OCI-LY1 (cell line): ENCODE results near the gene DCP1B.

ENCODE experiments used
- EZH2 ChIP-seq: fragments of 200-600 bp; sonication (generic), shearing (Covaris generic); IDR thresholded peaks from 2 replicates; pipeline ENCODE4 v1.8.0; 2017; ENCODE audit warnings: borderline replicate concordance, mixed run types, mild to moderate bottlenecking, antibody characterized with exemption, low read length, moderate library complexity, mixed read lengths
- TF ChIP-seq, protein P1 (sequence below): fragments of 200-600 bp; sonication (generic), shearing (Covaris generic); IDR thresholded peaks from 2 replicates; pipeline ENCODE4 v1.5.1; 2017; ENCODE audit warnings: mild to moderate bottlenecking, antibody characterized with exemption, low read length, moderate library complexity, mixed read lengths

DNA sequence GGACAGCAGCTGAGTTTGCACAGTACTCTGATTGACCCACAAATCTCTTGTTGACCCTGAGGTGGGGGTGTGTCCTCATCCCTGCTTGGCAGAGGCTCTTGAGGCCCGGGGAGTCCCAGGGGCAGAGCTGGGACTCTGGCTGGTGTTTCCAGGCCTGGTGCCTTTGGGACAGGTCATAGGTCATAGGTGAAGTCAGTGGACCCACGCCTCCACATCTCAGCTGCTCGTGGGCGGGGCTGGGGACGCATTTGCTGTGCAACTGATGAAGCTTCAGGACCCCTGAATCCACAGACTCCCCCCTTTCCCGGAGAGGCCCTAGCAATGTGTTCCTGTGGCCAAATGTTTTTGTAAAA, 85.4 kb downstream of the DCP1B start:
- TF ChIP-seq, protein P1, sequence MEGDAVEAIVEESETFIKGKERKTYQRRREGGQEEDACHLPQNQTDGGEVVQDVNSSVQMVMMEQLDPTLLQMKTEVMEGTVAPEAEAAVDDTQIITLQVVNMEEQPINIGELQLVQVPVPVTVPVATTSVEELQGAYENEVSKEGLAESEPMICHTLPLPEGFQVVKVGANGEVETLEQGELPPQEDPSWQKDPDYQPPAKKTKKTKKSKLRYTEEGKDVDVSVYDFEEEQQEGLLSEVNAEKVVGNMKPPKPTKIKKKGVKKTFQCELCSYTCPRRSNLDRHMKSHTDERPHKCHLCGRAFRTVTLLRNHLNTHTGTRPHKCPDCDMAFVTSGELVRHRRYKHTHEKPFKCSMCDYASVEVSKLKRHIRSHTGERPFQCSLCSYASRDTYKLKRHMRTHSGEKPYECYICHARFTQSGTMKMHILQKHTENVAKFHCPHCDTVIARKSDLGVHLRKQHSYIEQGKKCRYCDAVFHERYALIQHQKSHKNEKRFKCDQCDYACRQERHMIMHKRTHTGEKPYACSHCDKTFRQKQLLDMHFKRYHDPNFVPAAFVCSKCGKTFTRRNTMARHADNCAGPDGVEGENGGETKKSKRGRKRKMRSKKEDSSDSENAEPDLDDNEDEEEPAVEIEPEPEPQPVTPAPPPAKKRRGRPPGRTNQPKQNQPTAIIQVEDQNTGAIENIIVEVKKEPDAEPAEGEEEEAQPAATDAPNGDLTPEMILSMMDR = no peak
- TF ChIP-seq EZH2 = no peak
